ENCODE data around the gene MYBPC2.
"Not testable (repeated sequence)": the region's sequence is repeated elsewhere in the genome, so short reads cannot be mapped to it uniquely, and the experiment has no call there.

The MYBPC2 gene

DNA sequence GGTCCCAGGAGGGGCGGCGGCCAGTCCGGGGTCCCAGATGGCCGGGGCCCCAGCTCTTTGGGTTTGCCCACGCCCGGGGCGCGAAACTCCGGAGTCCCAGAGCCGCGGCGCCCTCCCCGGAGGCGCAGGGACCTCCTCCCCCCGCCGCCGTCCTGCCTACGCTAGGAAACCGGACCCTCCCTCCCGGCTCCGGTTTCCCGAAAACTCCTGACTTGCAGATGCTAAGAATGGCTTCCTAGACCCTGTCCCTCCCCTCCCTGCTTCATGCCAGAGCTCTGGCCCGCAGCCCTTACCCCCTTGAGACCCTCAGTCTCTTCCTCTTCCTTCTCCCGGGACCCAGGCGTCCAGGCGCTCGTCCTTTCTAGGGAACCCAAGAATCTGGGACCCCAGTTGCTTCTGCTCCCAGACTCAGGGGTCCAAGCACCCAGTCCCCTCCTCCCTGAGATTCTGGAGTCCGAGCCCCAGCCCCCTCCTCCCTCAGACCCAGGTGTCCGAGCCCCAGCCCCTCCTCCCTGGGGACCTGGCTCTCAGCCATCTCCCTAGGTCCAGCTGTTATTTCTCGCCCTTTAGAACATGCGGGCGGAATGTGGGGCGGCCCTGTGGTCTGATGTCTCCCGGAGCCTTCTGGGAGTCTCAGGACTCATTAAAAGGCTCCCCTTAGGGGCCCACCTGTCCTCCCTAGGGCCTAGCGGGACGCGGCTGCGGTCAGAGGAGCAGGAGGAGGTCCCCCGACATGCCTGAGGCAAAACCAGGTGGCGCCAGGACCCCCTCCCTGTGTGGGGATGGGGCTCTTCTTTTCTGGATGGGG is at the start of gene MYBPC2:
Gene MYBPC2, plus strand, starts transcription at position 672 of the 808 bp plus-strand sequence. Its CDS starts 62 bp downstream, at position 734.
- DNase-seq (ENCODE audit: low spot score), result peak; percentile 77

DNA sequence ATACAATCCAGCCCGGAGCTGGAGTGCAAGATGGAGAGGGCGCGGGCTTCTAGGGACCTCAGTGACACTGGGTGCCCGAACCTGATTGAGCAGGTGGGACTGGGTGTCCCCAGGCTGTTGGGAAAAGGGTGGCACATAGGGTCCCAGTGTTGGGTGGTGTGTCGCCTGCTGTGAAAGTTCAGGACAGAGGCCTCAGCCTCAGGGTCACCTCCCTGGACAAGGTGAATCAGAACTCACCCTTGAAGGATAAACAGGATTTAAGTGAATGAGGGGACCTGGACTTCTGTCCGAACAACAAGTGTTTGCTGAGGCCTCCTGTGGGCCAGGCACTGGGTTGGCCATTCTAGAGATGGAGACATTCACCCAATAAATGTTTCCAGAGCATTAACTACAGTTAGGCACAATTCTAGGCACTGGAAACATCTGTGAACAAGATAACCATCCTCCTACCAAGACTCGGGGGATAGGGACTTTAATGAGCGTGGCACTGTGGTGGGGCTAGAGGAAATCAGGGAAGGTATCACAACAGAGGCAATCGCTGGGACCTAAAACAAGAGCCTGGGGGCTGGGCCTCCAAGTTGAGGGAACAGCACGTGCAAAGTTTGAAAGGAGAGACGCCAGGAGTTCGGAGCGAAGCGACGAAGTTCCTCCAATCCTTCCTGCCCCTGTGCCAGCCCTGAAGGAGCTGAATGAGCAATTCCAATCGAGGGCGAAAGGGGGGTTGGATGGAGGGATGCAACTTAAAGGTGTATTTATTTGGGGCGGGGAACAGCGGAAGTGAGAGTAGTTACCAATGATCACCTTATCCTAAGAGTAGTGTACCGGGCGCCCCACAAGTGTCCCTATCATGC is 49.5 kb upstream of the MYBPC2 start:
- no peak for DNase-seq (ENCODE audit: low spot score)

GRCh38 chr19:50383852-50384684 is 48.6 kb upstream of the MYBPC2 start, which contains the start of gene POLD1:
Gene POLD1 (plus strand): TSS chr19:50384347. CDS start chr19:50398852, 14,505 bp downstream.
- peak; percentile 98 for DNase-seq (ENCODE audit: low spot score)

DNA sequence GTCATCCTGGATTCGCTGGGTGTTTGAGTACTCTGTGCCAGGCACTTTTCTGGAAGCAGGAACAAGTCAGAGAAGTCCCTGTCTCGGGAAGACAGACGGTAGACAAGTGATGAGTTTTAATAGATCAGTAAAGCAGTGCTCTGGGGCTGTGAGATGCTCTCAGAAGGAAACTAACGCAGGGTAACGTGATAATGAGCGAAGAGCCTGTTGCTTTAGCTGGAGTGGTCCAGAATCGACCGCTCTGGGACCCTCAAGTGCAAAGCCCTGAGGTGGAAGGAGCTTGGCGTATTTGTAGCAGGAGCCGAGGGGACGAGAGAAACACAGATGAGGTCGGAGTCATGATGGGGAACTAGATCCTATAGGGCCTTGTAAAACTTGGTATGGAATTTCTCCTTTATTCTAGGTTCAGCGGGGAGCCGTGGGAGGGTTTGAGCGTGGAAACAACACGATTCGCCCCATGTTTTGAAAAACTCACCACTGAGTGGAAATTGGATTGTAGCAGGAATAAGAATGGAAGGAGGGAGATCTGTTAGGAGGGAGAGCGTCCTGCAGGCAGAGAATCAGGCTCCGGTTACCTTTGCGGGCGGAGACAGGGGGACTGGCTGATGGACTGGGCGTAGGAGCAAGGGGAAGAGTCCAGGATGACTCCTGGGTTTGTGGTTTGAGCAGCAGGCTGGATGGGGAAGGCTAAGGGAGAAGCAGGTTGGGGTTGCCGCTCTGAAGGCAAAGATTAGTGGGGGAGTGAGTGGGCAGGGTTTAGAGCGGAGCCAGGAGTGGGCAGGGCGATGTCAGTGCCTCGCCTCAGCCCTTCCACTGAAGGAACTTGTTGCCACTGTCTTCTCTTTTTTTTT is 47.8 kb upstream of the MYBPC2 start:
- no peak for DNase-seq (ENCODE audit: low spot score)

GRCh38 chr19:50387176-50387867 is 45.4 kb upstream of the MYBPC2 start:
- DNase-seq (ENCODE audit: low spot score), result no peak

- no peak for DNase-seq (ENCODE audit: low spot score)
These were observed 44.8 kb upstream of the MYBPC2 start for GRCh38 chr19:50387868-50388245.

DNA sequence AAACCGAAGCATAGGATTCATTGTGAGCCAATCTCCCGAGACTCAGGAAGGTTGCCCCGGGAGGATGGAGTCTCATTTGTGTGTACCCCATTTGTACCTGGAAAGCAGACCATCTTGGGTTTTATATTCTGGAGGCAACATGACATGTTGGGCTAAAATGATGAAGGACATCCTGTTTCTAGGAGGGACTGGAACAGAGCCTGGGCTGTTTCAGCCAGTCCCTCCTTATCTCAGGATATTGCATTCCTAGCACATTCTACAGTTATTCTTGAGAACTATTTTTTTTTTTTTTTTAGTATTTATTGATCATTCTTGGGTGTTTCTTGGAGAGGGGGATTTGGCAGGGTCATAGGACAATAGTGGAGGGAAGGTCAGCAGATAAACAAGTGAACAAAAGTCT is 42.4 kb upstream of the MYBPC2 start:
- not testable (repeated sequence) for DNase-seq (ENCODE audit: low spot score)

- DNase-seq (ENCODE audit: low spot score), result not testable (repeated sequence)
These were observed 41.7 kb upstream of the MYBPC2 start for GRCh38 chr19:50390952-50391351.

GRCh38 chr19:50392759-50393158 is 39.9 kb upstream of the MYBPC2 start:
- DNase-seq (ENCODE audit: low spot score), result no peak

GRCh38 chr19:50393589-50393988 is 39.1 kb upstream of the MYBPC2 start:
- DNase-seq (ENCODE audit: low spot score), result no peak

DNA sequence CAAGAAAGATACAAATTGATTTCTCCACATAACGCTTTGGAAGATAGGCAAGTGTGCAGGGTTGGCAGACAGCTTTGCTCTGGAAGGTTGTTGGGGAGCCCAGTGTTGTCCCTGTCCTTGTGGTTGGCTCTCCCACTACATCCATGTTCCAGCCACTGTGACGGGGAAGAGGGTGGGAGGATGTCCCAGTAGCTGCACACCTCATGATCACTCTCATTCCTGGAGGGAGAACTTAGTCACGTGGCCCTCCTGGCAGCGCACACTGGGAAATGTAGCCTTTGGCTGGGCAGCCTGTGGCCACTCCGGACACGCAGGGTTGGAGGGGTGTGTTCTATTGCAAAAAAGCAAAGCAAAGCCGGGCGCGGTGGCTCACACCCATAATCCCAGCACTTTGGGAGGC is 38.7 kb upstream of the MYBPC2 start:
- DNase-seq (ENCODE audit: low spot score), result no peak

DNA sequence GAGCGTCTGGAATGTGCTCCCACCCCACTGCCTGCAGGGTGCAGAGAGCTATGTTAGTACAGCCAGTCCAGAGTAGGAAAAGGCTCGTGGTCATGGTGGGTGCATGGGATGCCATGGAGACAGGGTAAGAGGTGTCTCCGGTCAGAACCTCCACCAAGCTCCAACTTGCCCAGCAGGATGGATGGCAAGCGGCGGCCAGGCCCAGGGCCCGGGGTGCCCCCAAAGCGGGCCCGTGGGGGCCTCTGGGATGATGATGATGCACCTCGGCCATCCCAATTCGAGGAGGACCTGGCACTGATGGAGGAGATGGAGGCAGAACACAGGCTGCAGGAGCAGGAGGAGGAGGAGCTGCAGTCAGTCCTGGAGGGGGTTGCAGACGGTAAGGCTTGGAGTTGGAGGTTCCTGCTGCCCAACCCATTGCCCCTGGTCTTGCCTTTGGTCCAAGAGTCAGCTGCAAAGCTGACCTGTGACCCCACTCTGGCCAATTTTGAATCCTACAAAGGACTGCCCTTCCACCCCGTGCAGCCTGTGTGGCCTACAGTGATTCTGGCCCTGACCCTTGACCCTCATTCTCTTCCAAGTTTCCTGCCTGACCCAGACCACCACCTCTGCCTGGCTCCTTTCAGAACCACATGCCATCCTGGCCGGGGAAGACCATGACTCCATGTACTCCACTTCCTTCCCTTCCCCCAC is 33.9 kb upstream of the MYBPC2 start:
- no peak for DNase-seq (ENCODE audit: low spot score)

GRCh38 chr19:50399368-50399745 is 33.3 kb upstream of the MYBPC2 start:
- no peak for DNase-seq (ENCODE audit: low spot score)

GRCh38 chr19:50401605-50402450 is 30.9 kb upstream of the MYBPC2 start:
- DNase-seq (ENCODE audit: low spot score), result no peak

- no peak for DNase-seq (ENCODE audit: low spot score)
These were observed 30.0 kb upstream of the MYBPC2 start for GRCh38 chr19:50402544-50403301.

GRCh38 chr19:50406156-50406820 is 26.4 kb upstream of the MYBPC2 start:
- DNase-seq (ENCODE audit: low spot score), result no peak

DNA sequence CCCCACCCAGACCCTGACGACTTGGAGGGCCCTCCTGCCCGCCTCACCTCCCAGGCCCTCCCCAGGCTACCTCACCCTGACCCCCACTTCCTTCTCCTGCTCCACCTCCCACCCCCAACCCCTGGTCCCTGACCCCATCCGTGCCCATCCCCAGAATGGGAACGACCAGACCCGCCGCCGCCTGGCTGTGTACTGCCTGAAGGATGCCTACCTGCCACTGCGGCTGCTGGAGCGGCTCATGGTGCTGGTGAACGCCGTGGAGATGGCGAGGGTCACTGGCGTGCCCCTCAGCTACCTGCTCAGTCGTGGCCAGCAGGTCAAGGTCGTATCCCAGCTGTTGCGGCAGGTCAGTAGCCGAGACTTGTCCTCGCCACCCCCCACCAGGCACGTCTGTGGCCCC is 25.9 kb upstream of the MYBPC2 start:
- DNase-seq (ENCODE audit: low spot score), result no peak

DNA sequence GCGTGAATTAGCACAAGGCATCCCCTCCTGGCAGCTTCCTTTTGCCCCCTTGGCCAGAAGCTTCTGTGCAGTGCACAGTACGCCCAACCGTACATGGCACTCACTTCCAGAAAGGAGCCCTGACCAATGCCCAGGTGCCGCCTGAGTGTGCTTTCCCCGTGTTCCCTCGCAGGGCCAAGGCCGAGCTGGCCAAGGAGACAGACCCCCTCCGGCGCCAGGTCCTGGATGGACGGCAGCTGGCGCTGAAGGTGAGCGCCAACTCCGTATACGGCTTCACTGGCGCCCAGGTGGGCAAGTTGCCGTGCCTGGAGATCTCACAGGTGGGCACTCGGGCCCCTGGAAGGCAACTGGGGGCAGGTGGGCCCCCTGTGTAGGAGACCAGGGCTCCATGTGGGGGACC is 23.3 kb upstream of the MYBPC2 start:
- DNase-seq (ENCODE audit: low spot score), result no peak
